GM18858 (cell line): ENCODE data around the gene PRKAR1B.

Experiments
- ATAC-seq: cut with Tn5 transposase; IDR thresholded peaks from one replicate; pipeline ENCODE4 v1.9.1; 2021; ENCODE audit not compliant: unreplicated experiment

The PRKAR1B gene

GRCh38 chr7:501526-501925 lies 225.6 kb downstream of the PRKAR1B start:
- no peak for ATAC-seq

- no peak for ATAC-seq
Observed at GRCh38 chr7:500521-501420, 226.3 kb downstream of the PRKAR1B start.

GRCh38 chr7:499853-500485 lies 227.1 kb downstream of the PRKAR1B start:
- no peak for ATAC-seq
